GM21737 (cell line): Measurements from ENCODE around the gene VPS13C.

ENCODE experiments used
- ATAC-seq: cut with Tn5 transposase; IDR thresholded peaks from one replicate; pipeline ENCODE4 v1.9.1; 2021; ENCODE audit warnings: mild to moderate bottlenecking, moderate library complexity; ENCODE audit not compliant: unreplicated experiment

Gene VPS13C

GRCh38 chr15:61951949-61952348 is 108.3 kb downstream of the VPS13C start:
- no peak for ATAC-seq

GRCh38 chr15:61946778-61947177 is 113.5 kb downstream of the VPS13C start:
- ATAC-seq, result no peak

GRCh38 chr15:61943992-61944391 is 116.3 kb downstream of the VPS13C start:
- no peak for ATAC-seq

- ATAC-seq, result no peak
Observed at GRCh38 chr15:61938249-61938648, 122.0 kb downstream of the VPS13C start.

GRCh38 chr15:61936528-61937195 is 123.6 kb downstream of the VPS13C start:
- ATAC-seq, result no peak

GRCh38 chr15:61935493-61935892 is 124.8 kb downstream of the VPS13C start:
- ATAC-seq, result no peak

GRCh38 chr15:61929452-61929851 is 130.8 kb downstream of the VPS13C start:
- no peak for ATAC-seq

- ATAC-seq, result no peak
Observed at GRCh38 chr15:61923173-61923572, 137.1 kb downstream of the VPS13C start.

- no peak for ATAC-seq
Observed at GRCh38 chr15:61921093-61921492, 139.2 kb downstream of the VPS13C start.

- ATAC-seq, result no peak
Observed at GRCh38 chr15:61917457-61917856, 142.8 kb downstream of the VPS13C start.

GRCh38 chr15:61916104-61916503 is 144.1 kb downstream of the VPS13C start:
- ATAC-seq, result no peak

GRCh38 chr15:61915640-61916039 is 144.6 kb downstream of the VPS13C start:
- no peak for ATAC-seq

- ATAC-seq, result no peak
Observed at GRCh38 chr15:61910839-61911369, 149.3 kb downstream of the VPS13C start.

GRCh38 chr15:61908241-61908640 is 152.0 kb downstream of the VPS13C start:
- ATAC-seq, result no peak

- ATAC-seq, result no peak
Observed at GRCh38 chr15:61907753-61908086, 152.5 kb downstream of the VPS13C start.

GRCh38 chr15:61906961-61907752 is 153.1 kb downstream of the VPS13C start:
- ATAC-seq, result no peak

GRCh38 chr15:61893146-61893545 is 167.1 kb downstream of the VPS13C start:
- ATAC-seq, result no peak

GRCh38 chr15:61892140-61892539 is 168.1 kb downstream of the VPS13C start:
- ATAC-seq, result no peak

GRCh38 chr15:61890106-61890505 is 170.1 kb downstream of the VPS13C start:
- ATAC-seq, result no peak

GRCh38 chr15:61889706-61890105 is 170.5 kb downstream of the VPS13C start:
- ATAC-seq, result no peak

- no peak for ATAC-seq
Observed at GRCh38 chr15:61888074-61888780, 172.0 kb downstream of the VPS13C start.

GRCh38 chr15:61880084-61880483 is 180.2 kb downstream of the VPS13C start:
- ATAC-seq, result no peak
